Kidney (tissue), 14 donors: ENCODE data around the gene GPC6. TPM values are rescaled to one million over a fixed set of nuclear protein-coding genes. Genes with fewer than 3 reads are reported as not detected.

Experiments used
- DNase-seq, 5 donors: peaks; one replicate each; pipeline ENCODE4 v3.0.0-alpha.2; 2013 to 2020
- FAIRE-seq: peaks from 2 replicates; lab custom pipeline; 2012; peaks lifted over from hg19 to GRCh38; lab: Jason Lieb, UNC
- H3K27ac ChIP-seq, 2 donors: one replicate each; pipeline ENCODE4 v1.7.0; 2013; ENCODE audit warnings: low read depth in 2 of 2, low read length in 2 of 2, inconsistent platforms in 1 of 2
- H3K27me3 ChIP-seq: one replicate; pipeline ENCODE4 v1.7.1; 2013; ENCODE audit warnings: low read length, inconsistent platforms; ENCODE audit not compliant: control insufficient read depth, insufficient read depth
- H3K36me3 ChIP-seq, 3 donors: one replicate each; pipeline versions ENCODE4 v1.7.0 to v1.7.1; 2013; ENCODE audit warnings: low read length in 3 of 3, control low read depth in 1 of 3, inconsistent platforms in 1 of 3; ENCODE audit not compliant: insufficient read depth in 3 of 3, control insufficient read depth in 2 of 3
- H3K4me1 ChIP-seq, 3 donors: one replicate each; pipeline versions ENCODE4 v1.7.0 to v1.7.1; 2013; ENCODE audit warnings: low read length in 3 of 3, inconsistent platforms in 1 of 3, low read depth in 1 of 3; ENCODE audit not compliant: control insufficient read depth in 2 of 3, insufficient read depth in 2 of 3
- H3K4me3 ChIP-seq, 3 donors: one replicate each; pipeline versions ENCODE4 v1.7.0 to v1.8.1; 2013; ENCODE audit warnings: low read length in 3 of 3, control low read depth in 1 of 3, inconsistent platforms in 1 of 3
- H3K9ac ChIP-seq, 3 donors: one replicate each; pipeline versions ENCODE4 v1.7.0 to v1.7.1; 2013; ENCODE audit warnings: low read length in 3 of 3, control low read depth in 1 of 3, inconsistent platforms in 1 of 3
- H3K9me3 ChIP-seq, 3 donors: one replicate each; pipeline versions ENCODE4 v1.7.0 to v1.7.1; 2013; ENCODE audit warnings: low read length in 3 of 3, control low read depth in 1 of 3, inconsistent platforms in 1 of 3; ENCODE audit not compliant: control insufficient read depth in 2 of 3, insufficient read depth in 1 of 3
- intact Hi-C: fragments of 100-400 bp; cut with DNase I; formaldehyde crosslinking; loops from one replicate; pipeline ENCODE4 v1.11.1; 2022
- polyA plus RNA-seq: library from polyadenylated mRNA; stranded (reverse); fragments of 350-450 nt; fragmentation: Illumina TruSeq; extraction: RNeasy Lipid Tissue Mini Kit (QIAGEN cat#74804); gene quantifications from one replicate; pipeline ENCODE4 v1.2.3, GENCODE V29; 2014; ENCODE audit warnings: low read depth, low replicate concordance; ENCODE audit not compliant: insufficient read depth
- total RNA-seq: library from RNA; stranded (reverse); fragmentation: NEBNext Ultra II Directional; extraction: Animal tissue kit (Norgen Biotek cat#: 25700); gene quantifications from one replicate; pipeline ENCODE4 v1.2.1, GENCODE V29; 2021
- TF ChIP-seq, protein P1 (sequence below): IDR thresholded peaks from 3 replicates; pipeline ENCODE4 v1.5.1; 2012; ENCODE audit warnings: mild to moderate bottlenecking, moderate library complexity, borderline replicate concordance; ENCODE audit not compliant: insufficient read depth; ENCODE audit errors: extremely low read depth
- donor health status: control.
- donor health status: control.
- donor health status: control.
- donor health status: control.
- donor health status: control.
- donor health status: DM: yes; HTN: yes; CAD: no.
- donor health status: Normal renal cell carcinoma (clear cell type).

GPC6 gene
- total and polyA plus RNA-seq, 2 donors from 2014 or later = 6.2 to 15.5 TPM

GRCh38 chr13:94254737-94255136 lies 1028.1 kb downstream of the GPC6 start:
- H3K4me1 ChIP-seq = no peaks in the 10 kb centered on the region
- no peak overlapping the region for H3K9ac ChIP-seq
- DNase-seq (no peak), FAIRE-seq (no peak)
- no peak overlapping the region for H3K4me3 ChIP-seq
- intact Hi-C loops = no loop called here
- TF ChIP-seq, protein P1, sequence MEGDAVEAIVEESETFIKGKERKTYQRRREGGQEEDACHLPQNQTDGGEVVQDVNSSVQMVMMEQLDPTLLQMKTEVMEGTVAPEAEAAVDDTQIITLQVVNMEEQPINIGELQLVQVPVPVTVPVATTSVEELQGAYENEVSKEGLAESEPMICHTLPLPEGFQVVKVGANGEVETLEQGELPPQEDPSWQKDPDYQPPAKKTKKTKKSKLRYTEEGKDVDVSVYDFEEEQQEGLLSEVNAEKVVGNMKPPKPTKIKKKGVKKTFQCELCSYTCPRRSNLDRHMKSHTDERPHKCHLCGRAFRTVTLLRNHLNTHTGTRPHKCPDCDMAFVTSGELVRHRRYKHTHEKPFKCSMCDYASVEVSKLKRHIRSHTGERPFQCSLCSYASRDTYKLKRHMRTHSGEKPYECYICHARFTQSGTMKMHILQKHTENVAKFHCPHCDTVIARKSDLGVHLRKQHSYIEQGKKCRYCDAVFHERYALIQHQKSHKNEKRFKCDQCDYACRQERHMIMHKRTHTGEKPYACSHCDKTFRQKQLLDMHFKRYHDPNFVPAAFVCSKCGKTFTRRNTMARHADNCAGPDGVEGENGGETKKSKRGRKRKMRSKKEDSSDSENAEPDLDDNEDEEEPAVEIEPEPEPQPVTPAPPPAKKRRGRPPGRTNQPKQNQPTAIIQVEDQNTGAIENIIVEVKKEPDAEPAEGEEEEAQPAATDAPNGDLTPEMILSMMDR = no peak
- H3K27ac ChIP-seq = no peak overlapping the region
- no peaks in the 10 kb centered on the region for H3K9me3 ChIP-seq
- no peaks in the 10 kb centered on the region for H3K36me3 ChIP-seq
- no peaks in the 10 kb centered on the region for H3K27me3 ChIP-seq

GRCh38 chr13:94256721-94257120 lies 1030.1 kb downstream of the GPC6 start:
- no peak overlapping the region for H3K27ac ChIP-seq
- TF ChIP-seq, protein P1 = no peak
- H3K27me3 ChIP-seq = no peaks in the 10 kb centered on the region
- no peak overlapping the region for H3K9ac ChIP-seq
- no peaks in the 10 kb centered on the region for H3K4me1 ChIP-seq
- H3K9me3 ChIP-seq = no peaks in the 10 kb centered on the region
- H3K4me3 ChIP-seq = no peak overlapping the region
- intact Hi-C loops = no loop called here
- H3K36me3 ChIP-seq = no peaks in the 10 kb centered on the region
- no peak for FAIRE-seq
- DNase-seq = no peak

GRCh38 chr13:94259984-94260383 lies 1033.4 kb downstream of the GPC6 start:
- intact Hi-C loops = no loop called here
- Histone ChIP-seq H3K27ac (no peak overlapping the region), H3K4me3 (no peak overlapping the region), H3K9ac (no peak overlapping the region), H3K4me1 (no peaks in the 10 kb centered on the region), H3K27me3 (no peaks in the 10 kb centered on the region), H3K9me3 (no peaks in the 10 kb centered on the region), H3K36me3 (no peaks in the 10 kb centered on the region)
- no peak for DNase-seq
- TF ChIP-seq, protein P1 = no peak
- no peak for FAIRE-seq

- Histone ChIP-seq H3K36me3 (no peaks in the 10 kb centered on the region), H3K27ac (no peak overlapping the region), H3K27me3 (no peaks in the 10 kb centered on the region), H3K9me3 (no peaks in the 10 kb centered on the region), H3K9ac (no peak overlapping the region), H3K4me3 (no peak overlapping the region), H3K4me1 (no peaks in the 10 kb centered on the region)
- no peak for DNase-seq
- intact Hi-C loops = no loop called here
- FAIRE-seq = no peak
- TF ChIP-seq, protein P1 = no peak
Measured at GRCh38 chr13:94261163-94261562, 1034.6 kb downstream of the GPC6 start.
